CD4-positive, alpha-beta T cell treated with Interleukin-2 at 100 ng/mL for 4 hours (primary cell): ENCODE data around the gene OBSCN.

Experiments used
- DNase-seq: peaks from one replicate; pipeline ENCODE4 v3.0.0-alpha.2; 2020; ENCODE audit warnings: low spot score

OBSCN gene

GRCh38 chr1:228358039-228358763 lies 150.4 kb downstream of the OBSCN start:
- DNase-seq: no peak

- no peak for DNase-seq
Observed at GRCh38 chr1:228358764-228359612, 151.1 kb downstream of the OBSCN start.

DNA sequence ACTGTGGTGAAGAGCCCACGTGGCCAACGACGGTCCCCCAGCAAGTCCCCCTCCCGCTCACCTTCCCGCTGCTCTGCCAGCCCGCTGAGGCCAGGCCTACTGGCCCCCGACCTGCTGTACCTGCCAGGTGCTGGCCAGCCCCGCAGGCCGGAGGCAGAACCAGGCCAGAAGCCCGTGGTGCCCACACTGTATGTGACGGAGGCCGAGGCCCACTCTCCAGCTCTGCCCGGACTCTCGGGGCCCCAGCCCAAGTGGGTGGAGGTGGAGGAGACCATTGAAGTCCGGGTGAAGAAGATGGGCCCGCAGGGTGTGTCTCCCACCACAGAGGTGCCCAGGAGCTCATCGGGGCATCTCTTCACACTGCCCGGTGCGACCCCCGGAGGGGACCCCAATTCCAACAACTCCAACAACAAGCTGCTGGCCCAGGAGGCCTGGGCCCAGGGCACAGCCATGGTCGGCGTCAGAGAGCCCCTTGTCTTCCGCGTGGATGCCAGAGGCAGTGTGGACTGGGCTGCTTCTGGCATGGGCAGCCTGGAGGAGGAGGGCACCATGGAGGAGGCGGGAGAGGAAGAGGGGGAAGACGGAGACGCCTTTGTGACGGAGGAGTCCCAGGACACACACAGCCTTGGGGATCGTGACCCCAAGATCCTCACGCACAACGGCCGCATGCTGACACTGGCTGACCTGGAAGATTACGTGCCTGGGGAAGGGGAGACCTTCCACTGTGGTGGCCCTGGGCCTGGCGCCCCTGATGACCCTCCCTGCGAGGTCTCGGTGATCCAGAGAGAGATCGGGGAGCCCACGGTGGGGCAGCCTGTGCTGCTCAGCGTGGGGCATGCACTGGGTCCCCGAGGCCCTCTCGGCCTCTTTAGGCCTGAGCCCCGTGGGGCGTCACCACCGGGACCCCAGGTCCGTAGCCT lies 152.0 kb downstream of the OBSCN start:
- DNase-seq: no peak

- DNase-seq: no peak
Observed at GRCh38 chr1:228360533-228361313, 152.9 kb downstream of the OBSCN start.

DNA sequence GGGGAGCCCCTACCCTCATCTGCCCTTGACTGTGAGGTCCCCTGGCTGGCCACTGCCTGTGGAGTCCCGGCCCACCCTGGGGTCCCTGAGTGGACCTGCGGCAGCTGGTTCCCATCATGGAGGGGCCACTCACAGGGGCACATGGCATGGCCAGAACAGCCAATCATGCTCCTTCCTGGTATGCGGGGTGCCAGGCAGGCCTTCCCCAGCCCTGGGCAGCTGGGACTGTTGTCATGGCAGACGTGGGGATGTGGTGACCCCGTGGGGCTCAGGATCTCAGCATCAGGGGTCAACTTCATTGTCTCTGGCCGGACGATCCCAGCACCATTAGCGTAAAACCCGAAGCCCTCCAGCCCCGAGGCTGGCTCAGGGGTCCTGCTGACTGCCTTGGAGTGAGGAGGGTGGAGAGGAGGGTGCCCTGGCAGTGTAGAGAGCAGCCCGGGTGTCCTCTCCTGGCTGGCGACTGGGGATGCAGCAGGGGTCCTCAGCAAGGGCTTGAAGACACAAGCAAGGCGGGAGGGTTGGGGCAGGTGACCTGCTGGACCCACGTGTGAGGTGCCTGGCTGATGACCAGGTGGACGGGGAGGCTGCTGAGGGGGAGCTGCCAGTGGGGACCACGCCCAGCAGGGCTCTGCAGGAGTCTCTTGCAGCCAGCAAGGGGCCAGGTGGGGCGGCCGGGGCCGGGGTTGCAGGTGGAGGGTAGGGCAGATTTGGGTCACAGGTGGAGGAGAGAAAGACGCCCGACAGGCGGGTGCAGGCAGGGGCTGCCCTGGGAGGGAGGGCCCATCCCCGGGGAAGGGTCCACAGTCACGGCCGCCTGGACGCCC lies 153.7 kb downstream of the OBSCN start:
- no peak for DNase-seq

DNA sequence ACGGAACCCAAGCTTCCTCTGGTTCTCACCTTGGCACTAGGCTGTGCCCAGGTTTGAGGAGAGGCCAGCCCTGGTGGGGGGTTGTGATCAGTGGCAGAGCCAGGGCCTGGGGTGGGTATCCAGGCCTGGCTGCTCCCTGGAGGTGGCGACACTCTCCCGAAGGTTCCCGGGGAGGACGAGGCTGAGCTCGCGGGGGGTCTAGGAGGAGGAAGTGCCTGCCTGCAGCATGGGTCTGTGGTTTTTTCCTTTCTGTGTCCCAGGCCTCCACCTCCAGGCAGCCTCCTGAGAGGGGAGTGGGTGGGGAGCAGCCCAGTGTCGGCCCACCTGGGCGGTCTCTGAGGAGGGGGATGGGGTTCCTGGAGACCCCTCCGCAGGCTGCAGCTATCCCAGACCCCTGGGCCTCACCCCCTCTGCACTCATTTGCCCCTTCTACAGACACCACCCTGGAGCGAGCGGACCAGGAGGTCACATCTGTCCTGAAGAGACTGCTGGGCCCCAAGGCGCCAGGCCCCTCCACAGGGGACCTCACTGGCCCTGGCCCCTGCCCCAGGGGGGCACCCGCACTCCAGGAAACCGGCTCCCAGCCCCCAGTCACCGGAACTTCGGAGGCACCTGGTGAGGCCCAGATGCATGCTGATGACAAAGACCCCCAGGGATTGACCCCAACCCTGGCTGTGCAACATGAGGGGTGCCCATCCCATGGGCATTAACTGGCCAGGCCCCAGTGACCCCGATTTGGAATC lies 154.5 kb downstream of the OBSCN start:
- no peak for DNase-seq

GRCh38 chr1:228362884-228363450 lies 155.1 kb downstream of the OBSCN start:
- no peak for DNase-seq

DNA sequence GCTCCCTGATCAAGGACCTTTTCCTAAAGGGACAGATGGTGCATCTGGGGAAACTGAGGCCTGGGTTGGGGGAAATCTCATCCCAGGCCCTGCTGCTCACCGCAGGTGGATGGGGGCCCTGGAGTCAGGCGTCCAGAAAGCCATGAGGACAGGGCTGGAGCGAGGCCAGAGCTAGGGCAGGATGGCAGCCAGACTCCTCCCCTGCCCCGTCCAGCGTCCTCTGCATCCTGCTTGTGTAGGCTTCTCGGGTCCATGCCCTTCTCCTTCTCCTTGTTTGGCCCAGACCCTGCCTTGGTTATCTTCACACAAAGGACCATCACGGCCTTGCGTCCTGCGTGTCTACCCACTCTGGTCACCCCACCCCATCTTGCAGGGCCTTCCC lies 155.8 kb downstream of the OBSCN start:
- DNase-seq: no peak

GRCh38 chr1:228364068-228364705 lies 156.3 kb downstream of the OBSCN start:
- no peak for DNase-seq

DNA sequence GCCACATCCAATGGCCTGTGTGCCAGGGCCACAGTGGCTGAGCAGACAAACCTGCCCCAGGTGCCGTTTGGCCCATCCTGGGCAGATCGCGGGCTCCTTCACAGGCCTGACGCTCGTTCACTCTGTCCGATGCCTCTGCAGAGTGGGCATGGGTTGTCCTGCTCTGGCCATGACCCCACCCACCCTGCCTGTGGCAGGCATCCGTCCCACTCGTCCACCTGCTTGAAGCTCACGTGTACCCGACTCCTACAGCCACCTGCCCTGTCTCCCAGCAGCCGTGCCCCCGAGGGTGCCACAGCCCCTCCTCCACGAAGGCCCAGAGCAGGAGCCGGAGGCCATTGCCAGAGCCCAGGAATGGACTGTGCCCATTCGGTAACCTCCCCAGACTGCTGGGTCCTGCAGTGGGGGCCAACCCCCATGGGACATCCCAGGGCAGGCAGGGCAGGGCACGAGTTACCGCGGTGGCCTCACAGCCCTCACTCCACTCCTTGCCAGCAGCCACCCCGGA lies 156.9 kb downstream of the OBSCN start:
- DNase-seq: no peak

GRCh38 chr1:228365271-228366061 lies 157.6 kb downstream of the OBSCN start:
- no peak for DNase-seq

DNA sequence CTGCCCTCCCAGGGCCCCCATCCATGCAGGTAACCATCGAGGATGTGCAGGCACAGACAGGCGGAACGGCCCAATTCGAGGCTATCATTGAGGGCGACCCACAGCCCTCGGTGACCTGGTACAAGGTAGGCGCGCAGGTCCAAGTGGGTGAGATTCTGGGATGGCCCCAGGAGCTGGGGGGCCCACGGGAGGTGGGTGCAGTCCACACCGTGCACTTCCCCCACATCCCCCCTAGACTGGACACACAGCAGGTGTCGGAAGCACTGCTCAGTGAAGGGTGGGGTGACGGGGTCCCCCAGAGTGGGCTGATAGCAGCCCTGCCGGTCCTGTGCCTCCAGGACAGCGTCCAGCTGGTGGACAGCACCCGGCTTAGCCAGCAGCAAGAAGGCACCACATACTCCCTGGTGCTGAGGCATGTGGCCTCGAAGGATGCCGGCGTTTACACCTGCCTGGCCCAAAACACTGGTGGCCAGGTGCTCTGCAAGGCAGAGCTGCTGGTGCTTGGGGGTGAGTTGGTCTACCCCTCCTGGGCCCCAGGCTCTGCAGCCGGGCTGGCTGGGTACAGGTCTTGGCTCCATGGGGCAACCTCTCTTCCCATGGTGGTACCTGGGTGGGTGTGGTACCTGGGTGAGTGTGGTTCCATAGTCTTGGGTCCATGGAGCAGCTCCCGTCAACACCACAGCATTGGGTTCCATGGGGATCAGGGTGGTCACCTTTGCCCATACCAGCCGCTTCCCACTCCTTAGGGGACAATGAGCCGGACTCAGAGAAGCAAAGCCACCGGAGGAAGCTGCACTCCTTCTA lies 158.4 kb downstream of the OBSCN start:
- no peak for DNase-seq

DNA sequence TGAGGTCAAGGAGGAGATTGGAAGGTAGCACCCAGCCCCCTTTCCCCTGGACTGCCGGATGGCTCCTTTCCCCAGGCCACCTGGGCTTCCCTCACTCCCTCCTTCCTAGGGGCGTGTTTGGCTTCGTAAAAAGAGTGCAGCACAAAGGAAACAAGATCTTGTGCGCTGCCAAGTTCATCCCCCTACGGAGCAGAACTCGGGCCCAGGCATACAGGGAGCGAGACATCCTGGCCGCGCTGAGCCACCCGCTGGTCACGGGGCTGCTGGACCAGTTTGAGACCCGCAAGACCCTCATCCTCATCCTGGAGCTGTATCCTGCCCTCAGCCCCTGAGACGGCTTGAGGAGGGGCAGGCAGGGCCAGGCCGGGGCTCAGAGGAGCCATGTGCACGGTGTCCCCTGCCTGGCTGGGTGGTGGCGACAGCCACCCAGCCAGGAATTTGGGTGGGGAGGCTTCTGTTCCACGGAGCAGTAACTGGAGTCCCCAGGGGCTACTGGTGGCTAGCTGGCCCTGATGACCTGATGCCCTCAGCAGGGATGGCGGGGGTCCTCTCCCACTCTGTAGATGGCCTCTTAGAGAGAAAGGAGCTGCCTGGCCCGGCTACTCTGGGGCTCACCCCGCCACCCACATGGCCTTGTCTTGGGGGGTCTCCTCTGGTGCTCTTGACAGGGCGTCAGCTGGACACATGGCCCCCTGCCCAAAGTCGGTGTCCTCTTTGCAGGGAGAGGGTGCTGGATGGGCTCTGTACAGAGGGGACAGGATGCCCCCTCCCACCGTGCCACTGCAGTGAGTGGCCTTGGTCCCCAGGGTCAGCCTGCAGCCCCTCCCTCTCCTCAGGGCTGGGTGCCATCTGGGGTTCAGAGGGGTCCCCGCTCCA lies 159.3 kb downstream of the OBSCN start:
- DNase-seq: no peak

GRCh38 chr1:228367798-228368791 lies 160.3 kb downstream of the OBSCN start:
- DNase-seq: no peak
